Measurements from ENCODE around the gene TEX13D. TPM values are rescaled to one million over a fixed set of nuclear protein-coding genes. Genes with fewer than 3 reads are reported as not detected.

The TEX13D gene
- total RNA-seq, 1 experiment from 2014 or later = not detected

- TF ChIP-seq, protein P1, sequence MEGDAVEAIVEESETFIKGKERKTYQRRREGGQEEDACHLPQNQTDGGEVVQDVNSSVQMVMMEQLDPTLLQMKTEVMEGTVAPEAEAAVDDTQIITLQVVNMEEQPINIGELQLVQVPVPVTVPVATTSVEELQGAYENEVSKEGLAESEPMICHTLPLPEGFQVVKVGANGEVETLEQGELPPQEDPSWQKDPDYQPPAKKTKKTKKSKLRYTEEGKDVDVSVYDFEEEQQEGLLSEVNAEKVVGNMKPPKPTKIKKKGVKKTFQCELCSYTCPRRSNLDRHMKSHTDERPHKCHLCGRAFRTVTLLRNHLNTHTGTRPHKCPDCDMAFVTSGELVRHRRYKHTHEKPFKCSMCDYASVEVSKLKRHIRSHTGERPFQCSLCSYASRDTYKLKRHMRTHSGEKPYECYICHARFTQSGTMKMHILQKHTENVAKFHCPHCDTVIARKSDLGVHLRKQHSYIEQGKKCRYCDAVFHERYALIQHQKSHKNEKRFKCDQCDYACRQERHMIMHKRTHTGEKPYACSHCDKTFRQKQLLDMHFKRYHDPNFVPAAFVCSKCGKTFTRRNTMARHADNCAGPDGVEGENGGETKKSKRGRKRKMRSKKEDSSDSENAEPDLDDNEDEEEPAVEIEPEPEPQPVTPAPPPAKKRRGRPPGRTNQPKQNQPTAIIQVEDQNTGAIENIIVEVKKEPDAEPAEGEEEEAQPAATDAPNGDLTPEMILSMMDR (IDR thresholded peaks at IDR 0.05; ENCODE audit: unreplicated experiment) = no peak
- CTCF ChIA-PET = no interaction called here
- Mint-ChIP-seq H3K9me3 (ENCODE audit: low read depth, unreplicated experiment) (no peaks in the 10 kb centered on the region), H3K4me1 (ENCODE audit: low read depth, unreplicated experiment) (no peaks in the 10 kb centered on the region), H3K27me3 (ENCODE audit: unreplicated experiment) (peaks cover 25% of the 10 kb centered on the region), H3K36me3 (ENCODE audit: insufficient read depth, unreplicated experiment) (no peaks in the 10 kb centered on the region), H3K27ac (ENCODE audit: unreplicated experiment) (no peak overlapping the region), H3K4me3 (ENCODE audit: low read depth, unreplicated experiment) (no peak overlapping the region)
- BruUV-seq (replicated peaks) = no TSS peak
- no peak for DNase-seq
- intact Hi-C loops (cut with micrococcal nuclease; ENCODE audit: unreplicated experiment) = no loop called here
These were observed 3.1 kb downstream of the TEX13D start for GRCh38 chrX:124335598-124335997.

DNA sequence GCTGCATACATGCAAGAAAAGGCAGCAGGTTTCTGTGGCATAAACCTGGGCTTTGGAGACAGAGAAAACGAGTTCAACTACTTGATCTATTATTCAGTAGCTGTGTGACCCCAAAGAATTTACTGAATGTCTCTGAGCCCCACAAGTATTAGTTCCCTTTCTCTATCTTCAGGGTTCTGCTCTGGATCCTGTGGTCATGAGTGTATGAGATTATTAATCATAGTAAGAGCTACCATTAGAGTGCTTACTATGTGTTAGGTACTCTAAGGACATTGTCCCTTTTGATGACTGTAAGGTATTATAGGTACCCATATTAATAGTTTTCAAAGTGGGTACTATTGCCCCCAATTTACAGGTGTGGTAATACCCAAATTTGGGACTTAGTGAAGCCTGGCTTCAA is 5.5 kb downstream of the TEX13D start:
- Mint-ChIP-seq H3K9me3 (ENCODE audit: low read depth, unreplicated experiment) (no peaks in the 10 kb centered on the region), H3K27me3 (ENCODE audit: unreplicated experiment) (peaks cover 25% of the 10 kb centered on the region), H3K4me3 (ENCODE audit: low read depth, unreplicated experiment) (no peak overlapping the region), H3K4me1 (ENCODE audit: low read depth, unreplicated experiment) (no peaks in the 10 kb centered on the region), H3K36me3 (ENCODE audit: insufficient read depth, unreplicated experiment) (no peaks in the 10 kb centered on the region), H3K27ac (ENCODE audit: unreplicated experiment) (no peak overlapping the region)
- TF ChIP-seq, protein P1 (IDR thresholded peaks at IDR 0.05; ENCODE audit: unreplicated experiment) = no peak
- CTCF ChIA-PET = no interaction called here
- intact Hi-C loops (cut with micrococcal nuclease; ENCODE audit: unreplicated experiment) = no loop called here
- no peak for DNase-seq
- no TSS peak for BruUV-seq (replicated peaks)

- H3K27me3 Mint-ChIP-seq (ENCODE audit: unreplicated experiment) = peaks cover 25% of the 10 kb centered on the region
- H3K9me3 Mint-ChIP-seq (ENCODE audit: low read depth, unreplicated experiment) = no peaks in the 10 kb centered on the region
- CTCF ChIA-PET = no interaction called here
- no peak for DNase-seq
- H3K36me3 Mint-ChIP-seq (ENCODE audit: insufficient read depth, unreplicated experiment) = no peaks in the 10 kb centered on the region
- TF ChIP-seq, protein P1 (IDR thresholded peaks at IDR 0.05; ENCODE audit: unreplicated experiment) = no peak
- no peaks in the 10 kb centered on the region for H3K4me1 Mint-ChIP-seq (ENCODE audit: low read depth, unreplicated experiment)
- H3K4me3 Mint-ChIP-seq (ENCODE audit: low read depth, unreplicated experiment) = no peak overlapping the region
- intact Hi-C loops (cut with micrococcal nuclease; ENCODE audit: unreplicated experiment) = no loop called here
- H3K27ac Mint-ChIP-seq (ENCODE audit: unreplicated experiment) = no peak overlapping the region
- BruUV-seq (replicated peaks) = no TSS peak
These were observed 6.5 kb downstream of the TEX13D start for GRCh38 chrX:124338733-124339514.

DNA sequence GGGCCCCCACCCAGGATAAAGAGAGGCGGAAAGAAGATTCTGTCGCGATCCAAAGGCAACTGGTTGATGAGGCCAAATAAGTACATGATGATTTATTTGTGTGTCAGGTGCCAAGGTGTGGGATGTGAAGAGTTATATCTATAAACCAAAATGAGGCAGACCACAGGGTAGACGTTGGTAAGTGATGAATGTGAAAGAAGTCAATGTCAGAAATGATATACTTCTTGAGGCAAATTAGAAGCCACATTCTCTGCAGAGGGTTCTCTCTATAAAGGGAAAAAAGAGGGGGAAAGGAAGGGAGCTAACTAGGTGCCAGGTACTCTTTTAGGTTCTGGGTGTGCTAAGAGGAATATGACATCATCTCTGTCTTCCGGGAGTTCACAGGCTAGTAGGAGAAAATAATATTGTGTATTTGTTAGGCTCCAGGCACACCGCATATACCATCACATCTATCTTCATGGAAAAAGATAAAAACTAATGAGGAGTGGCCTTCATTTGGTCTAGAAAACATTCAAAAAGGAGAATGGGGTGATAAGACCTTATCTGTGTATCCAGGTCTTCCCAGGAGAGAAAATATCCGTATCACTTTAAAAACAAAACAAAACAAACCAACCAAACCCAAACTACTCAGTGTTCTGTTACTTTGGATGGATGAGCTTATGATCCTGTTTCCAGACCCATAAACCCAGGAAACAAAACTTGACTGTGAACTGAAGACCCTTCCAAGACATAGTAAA is 9.1 kb downstream of the TEX13D start:
- intact Hi-C loops (cut with micrococcal nuclease; ENCODE audit: unreplicated experiment) = no loop called here
- Mint-ChIP-seq H3K4me1 (ENCODE audit: low read depth, unreplicated experiment) (no peaks in the 10 kb centered on the region), H3K27me3 (ENCODE audit: unreplicated experiment) (peaks cover 9% of the 10 kb centered on the region), H3K36me3 (ENCODE audit: insufficient read depth, unreplicated experiment) (no peaks in the 10 kb centered on the region), H3K9me3 (ENCODE audit: low read depth, unreplicated experiment) (no peaks in the 10 kb centered on the region), H3K4me3 (ENCODE audit: low read depth, unreplicated experiment) (no peak overlapping the region), H3K27ac (ENCODE audit: unreplicated experiment) (no peak overlapping the region)
- no TSS peak for BruUV-seq (replicated peaks)
- CTCF ChIA-PET = no interaction called here
- DNase-seq = no peak
- TF ChIP-seq, protein P1 (IDR thresholded peaks at IDR 0.05; ENCODE audit: unreplicated experiment) = no peak

Data from Calu3 (cell line).